ENCODE results near the gene IMPG1.

IMPG1 gene

GRCh38 chr6:75884822-75885221 is 187.6 kb downstream of the IMPG1 start:
- FAIRE-seq, result no peak

- FAIRE-seq, result no peak
Measured at GRCh38 chr6:75882734-75883133, 189.7 kb downstream of the IMPG1 start.

- no peak for FAIRE-seq
Measured at GRCh38 chr6:75880305-75880704, 192.2 kb downstream of the IMPG1 start.

GRCh38 chr6:75876152-75876551 is 196.3 kb downstream of the IMPG1 start:
- FAIRE-seq, result no peak

- FAIRE-seq, result no peak
Measured at GRCh38 chr6:75874224-75874623, 198.2 kb downstream of the IMPG1 start.

All from A204.1 (cell line).